DLD1 (cell line): Measurements from ENCODE around the gene GSTM2.
"Not testable (repeated sequence)": the region's sequence is repeated elsewhere in the genome, so short reads cannot be mapped to it uniquely, and the experiment has no call there.

Experiments
- in situ Hi-C: cut with HindIII; loops from 2 replicates; pipeline ENCODE4 v1.10.0; 2017; ENCODE audit warnings: low sequenced_read_pairs

The GSTM2 gene

DNA sequence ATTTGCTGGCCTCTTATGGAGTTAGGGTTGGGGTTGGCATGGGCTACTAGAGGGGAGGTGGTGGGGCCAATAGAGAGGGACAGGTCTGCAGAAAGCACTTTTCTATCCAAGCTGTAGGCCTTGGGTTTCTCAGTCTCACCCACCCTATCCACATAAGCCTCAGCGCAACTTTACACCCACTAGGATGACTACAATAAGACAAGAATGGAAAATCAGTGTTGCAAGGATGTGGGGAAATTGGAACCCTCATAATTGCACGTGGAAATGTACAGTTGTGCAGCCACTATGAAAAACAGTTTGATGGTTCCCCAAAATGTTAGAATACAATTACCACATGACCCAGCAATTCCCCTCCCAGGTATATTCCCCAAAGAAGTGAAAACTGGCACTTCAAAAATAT, 26.0 kb upstream of the GSTM2 start:
- in situ Hi-C loops, result loop anchor here (25.0 kb wide), 1 partner anchor 120 kb away; the partner anchor contains the start of gene EPS8L3

GRCh38 chr1:109642626-109643025, 25.2 kb upstream of the GSTM2 start:
- in situ Hi-C loops, result loop anchor here (25.0 kb wide), 1 partner anchor 120 kb away; the partner anchor contains the start of gene EPS8L3

DNA sequence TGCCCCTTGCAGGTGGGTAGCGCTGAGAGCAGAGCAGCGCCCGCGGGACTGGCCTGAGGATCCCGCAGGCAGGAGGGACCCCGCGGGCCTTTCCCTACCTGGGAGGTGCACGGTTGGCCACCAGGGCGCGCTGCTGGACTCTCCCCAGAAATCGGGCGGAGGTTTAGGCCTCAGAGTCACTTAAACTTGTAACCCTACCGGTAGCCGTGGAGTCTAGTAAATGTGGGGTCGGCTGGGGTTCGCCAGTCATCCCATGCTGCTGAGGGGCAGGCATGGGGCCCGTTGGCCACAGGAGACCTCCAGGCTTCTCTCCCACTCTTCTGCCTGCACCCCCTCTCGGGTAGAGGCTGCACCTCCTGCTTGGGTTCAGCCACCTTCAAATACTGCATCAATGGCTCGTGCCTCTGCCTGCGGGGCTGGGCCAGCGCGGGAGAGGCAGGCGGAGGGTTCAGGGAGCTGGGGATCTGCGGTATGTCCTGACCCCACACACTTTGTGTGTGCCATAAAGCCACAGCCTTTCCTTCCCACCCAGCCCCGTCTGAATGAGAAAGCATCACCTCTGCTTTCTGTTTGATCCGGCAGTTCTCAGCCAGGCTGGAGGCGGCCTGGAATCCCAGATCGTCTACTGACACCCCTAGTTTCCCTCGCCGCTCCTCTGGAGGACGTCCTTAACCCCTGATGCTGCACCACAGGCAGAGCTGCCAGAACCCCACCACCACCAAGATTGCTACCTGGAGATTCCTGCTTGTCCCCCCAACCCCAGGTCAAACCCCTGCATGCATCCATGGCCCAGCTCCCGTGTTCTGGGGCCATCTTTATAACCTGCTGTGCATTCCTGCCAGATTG, 24.2 kb upstream of the GSTM2 start:
- in situ Hi-C loops, result loop anchor here (25.0 kb wide), 1 partner anchor 119 kb away; the partner anchor contains the start of gene EPS8L3

DNA sequence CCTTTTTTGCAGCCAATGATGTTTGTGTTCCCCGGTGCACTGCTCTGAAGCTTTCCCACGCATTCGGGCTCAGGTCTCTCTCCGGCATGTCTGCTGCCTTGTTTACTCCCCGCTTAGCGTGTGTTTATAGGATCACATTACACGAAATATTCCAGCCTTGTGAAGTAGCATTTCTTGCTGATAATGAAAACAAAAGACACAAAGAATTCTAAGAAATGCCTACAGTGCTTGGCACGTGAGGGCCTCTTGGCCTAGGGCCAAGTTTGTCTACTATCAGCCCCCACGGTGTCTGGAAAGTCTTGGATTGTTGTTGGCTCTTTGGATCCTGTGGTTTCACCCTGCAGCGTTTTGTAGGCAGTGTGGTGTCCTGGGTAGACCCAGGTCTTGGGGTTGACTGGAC, 23.2 kb upstream of the GSTM2 start:
- in situ Hi-C loops, result loop anchor here (25.0 kb wide), 1 partner anchor 118 kb away; the partner anchor contains the start of gene EPS8L3

DNA sequence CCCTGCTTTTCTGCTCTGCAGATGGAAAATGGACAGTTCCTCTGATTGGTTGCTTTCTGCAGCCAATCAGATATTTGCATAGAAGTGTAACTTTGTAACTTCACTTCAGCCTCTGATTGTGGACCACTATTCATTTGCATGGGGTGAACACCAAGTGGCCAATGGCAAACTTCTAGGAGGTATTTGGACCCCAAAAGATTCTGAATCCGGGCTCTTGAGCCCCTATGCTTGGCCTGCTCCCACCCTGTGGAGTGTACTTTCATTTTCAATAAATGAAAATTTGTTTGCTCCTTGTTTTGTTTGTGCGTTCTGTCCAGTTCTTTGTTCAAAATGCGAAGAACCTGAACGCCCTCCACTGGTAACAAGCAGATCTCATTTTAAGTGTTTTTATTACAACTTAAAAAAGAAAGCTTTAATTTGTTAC, 18.4 kb upstream of the GSTM2 start:
- in situ Hi-C loops, result loop anchor here (25.0 kb wide), 1 partner anchor 113 kb away; the partner anchor contains the start of gene EPS8L3

DNA sequence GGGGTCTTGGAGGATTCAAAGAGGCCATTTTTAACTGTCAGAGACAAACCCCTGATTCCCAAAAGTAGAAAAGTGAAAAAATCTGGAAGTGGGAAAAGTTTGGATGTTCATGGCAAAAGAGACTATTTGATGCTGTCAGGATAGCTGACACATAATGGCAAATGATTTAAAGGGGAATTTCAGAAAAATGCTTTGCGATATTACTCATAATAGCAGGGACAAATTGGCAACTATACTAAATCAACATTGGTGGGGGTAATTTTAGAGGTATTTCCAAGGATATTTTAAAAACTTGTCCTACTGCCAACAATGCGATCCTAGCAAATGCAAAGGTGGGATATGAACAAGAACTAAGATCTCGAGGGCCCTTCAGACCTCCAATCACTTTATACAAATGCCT, 17.2 kb upstream of the GSTM2 start:
- in situ Hi-C loops, result no loop called here

DNA sequence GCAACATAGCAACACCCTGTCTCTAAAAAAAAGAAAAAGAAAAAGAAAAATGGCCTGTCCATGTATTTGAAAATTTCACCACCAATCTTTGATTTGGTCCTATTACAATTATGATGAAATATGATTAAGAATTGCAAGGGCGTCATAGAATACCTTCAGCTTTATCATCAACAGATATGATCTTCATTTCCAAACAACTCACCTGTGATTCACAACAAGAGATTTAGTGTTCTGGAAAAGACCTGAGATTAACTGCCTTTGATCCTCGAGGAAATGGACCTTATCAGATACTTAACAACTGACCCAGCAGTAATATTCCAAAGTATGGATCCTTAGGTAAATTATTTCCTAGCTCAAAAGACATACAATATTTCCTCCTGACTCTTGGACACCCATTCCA, 15.5 kb upstream of the GSTM2 start:
- in situ Hi-C loops, result no loop called here

DNA sequence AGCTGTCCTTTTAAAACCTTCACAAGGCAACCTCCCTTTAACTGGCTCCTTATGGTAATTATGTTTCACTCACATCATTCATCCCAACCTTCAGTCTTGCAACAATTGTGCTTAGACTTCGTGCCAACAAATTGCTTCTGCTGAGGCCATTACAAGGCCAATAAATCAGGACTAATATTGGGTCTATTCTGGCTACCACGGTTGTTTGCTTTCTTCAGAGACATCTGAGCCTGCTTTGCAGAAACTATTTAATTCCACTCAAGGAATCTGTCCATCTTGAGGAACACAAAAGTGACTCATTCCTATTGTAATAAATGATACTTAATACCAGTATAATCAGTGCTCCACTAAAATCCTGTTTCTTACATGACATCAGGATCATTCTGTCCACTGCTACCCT, 14.6 kb upstream of the GSTM2 start:
- in situ Hi-C loops, result no loop called here

- in situ Hi-C loops, result no loop called here
Observed at GRCh38 chr1:109654519-109654918, 13.3 kb upstream of the GSTM2 start.

DNA sequence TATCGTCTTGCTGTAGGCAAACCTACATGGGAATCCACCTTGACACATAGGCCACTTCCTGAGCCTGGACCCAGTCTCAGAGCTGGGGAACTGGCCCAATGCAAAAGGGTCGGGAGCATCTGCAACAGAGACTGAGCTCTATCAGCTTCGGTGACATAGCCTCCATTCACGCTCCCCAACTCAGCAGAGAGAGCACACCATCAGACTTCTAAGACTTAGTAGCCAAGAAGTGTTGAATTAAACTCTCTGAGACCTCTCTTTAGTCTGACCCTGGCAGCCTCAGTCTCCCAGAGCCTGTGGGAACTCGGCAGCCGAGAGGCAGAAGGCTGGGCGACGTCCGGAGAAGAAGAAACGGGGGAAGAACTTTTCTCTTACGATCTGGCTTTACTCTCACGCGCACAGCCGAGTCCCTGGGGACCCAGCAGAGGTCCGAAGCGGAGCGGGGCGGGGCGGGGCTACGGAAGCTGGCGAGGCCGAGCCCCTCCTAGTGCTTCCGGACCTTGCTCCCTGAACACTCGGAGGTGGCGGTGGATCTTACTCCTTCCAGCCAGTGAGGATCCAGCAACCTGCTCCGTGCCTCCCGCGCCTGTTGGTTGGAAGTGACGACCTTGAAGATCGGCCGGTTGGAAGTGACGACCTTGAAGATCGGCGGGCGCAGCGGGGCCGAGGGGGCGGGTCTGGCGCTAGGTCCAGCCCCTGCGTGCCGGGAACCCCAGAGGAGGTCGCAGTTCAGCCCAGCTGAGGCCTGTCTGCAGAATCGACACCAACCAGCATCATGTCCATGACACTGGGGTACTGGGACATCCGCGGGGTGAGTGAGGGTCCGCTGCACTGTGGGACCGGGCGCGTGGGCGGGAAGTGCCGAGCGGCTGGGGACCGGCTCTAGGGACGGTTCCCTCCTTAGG, 12.0 kb upstream of the GSTM2 start, which contains the start of gene GSTM4:
Gene GSTM4, plus strand, starts transcription at position 485 of the 905 bp plus-strand sequence. Its CDS starts 291 bp downstream, at position 776.
- in situ Hi-C loops, result no loop called here

DNA sequence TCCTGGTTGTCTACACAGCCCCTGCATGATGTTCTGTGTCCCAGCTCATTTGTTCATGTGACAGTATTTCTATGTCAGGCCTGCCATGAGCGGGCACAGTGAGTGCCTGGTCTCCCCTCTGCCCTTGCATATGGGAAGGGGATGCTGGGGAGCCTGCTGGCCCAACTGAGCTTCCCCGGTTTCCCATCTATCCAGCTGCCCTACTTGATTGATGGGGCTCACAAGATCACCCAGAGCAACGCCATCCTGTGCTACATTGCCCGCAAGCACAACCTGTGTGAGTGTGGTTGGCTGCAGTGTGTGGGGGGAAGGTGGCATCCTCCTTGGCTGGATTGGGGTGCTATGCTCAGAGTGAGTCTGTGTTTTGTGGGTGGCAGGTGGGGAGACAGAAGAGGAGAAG, 10.5 kb upstream of the GSTM2 start:
- in situ Hi-C loops, result no loop called here

DNA sequence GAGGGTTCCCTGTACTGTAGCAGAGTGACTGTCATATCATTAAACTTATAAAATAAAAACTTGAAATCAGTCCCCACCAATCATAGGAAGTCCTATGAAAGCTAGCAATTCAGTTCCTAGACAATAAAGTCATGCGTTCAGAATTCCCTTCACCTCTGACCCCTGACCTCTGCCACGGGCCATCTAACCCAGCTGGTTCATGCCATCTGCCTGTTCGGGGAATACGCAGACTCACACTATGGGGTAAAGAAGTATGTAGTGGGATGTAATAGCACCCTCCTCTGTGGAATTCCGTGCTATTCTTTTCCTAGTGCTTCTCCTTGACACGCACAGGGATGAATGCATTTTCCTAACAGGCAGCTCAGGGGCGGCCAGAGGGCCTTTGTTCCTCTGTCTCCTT, 9.9 kb upstream of the GSTM2 start:
- in situ Hi-C loops, result no loop called here

DNA sequence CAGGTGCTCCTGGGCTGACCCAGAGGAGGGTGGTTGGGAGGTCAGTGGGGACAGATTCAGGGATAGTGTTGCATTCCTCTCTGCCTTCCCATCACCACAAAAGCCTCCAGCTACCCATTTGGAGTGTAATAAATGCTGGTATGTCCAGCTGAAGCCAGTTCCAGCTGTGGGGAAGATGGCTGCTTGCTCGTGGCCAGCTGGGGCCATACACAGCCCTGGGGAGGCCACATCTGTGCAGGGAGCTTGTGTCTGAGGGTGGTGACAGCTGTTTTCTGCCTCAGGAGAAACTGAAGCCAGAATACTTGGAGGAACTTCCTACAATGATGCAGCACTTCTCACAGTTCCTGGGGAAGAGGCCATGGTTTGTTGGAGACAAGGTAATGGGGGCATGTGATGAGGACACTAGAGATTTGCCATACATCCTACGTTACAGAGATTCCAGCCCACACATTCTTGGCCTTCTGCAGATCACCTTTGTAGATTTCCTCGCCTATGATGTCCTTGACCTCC, 9.3 kb upstream of the GSTM2 start:
- in situ Hi-C loops, result no loop called here

DNA sequence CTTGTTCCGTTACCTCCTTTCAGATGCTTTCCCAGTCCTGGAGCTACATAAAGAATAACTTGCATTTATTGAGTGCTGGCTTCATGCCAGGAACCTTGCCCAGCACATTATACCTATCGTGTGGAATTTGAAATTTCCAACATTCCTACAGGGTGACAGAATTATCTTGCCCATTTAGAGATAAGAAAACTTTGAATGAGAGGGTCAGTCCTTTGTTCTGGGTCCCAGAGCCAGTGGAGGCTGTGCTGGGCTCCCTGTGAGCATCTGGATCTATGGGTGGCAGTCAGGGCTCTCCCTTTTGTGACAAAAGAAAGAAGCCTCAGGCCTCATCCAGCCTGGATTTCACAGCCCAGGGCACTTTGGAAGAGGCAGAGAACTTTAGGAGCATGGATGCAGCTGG, 8.7 kb upstream of the GSTM2 start:
- in situ Hi-C loops, result no loop called here

GRCh38 chr1:109659997-109660690, 7.7 kb upstream of the GSTM2 start:
- in situ Hi-C loops, result no loop called here

DNA sequence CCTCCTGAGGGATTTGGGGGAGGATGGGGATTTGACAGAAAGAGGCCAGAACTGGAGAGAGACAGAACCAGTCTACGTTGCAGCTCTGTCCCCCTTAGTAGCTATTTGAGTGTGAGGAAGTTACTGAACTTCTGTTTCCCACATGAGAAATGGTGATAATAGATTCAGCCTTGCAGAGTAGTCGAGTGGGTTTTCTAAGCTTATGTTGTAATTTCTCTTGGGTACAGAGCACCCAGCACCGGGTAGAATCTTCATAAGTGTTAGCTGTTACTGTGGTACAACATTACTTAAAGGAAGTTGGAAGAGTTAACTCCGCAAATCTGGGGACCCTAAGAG, 7.2 kb upstream of the GSTM2 start:
- in situ Hi-C loops, result not testable (repeated sequence)

DNA sequence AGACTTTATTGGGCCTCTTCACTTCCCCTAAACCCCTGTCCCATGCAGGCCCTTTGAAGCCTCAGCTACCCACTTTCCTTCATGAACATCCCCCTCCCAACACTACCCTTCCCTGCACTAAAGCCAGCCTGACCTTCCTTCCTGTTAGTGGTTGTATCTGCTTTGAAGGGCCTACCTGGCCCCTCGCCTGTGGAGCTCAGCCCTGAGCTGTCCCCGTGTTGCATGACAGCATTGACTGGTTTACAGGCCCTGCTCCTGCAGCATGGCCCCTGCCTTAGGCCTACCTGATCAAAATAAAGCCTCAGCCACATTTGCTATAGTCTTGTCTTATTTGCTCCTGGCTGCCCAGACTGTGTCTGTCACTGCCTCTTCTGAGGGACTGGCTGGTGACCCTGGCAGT, 6.5 kb upstream of the GSTM2 start:
- in situ Hi-C loops, result no loop called here

- in situ Hi-C loops, result no loop called here
Observed at GRCh38 chr1:109664671-109665070, 3.2 kb upstream of the GSTM2 start.

DNA sequence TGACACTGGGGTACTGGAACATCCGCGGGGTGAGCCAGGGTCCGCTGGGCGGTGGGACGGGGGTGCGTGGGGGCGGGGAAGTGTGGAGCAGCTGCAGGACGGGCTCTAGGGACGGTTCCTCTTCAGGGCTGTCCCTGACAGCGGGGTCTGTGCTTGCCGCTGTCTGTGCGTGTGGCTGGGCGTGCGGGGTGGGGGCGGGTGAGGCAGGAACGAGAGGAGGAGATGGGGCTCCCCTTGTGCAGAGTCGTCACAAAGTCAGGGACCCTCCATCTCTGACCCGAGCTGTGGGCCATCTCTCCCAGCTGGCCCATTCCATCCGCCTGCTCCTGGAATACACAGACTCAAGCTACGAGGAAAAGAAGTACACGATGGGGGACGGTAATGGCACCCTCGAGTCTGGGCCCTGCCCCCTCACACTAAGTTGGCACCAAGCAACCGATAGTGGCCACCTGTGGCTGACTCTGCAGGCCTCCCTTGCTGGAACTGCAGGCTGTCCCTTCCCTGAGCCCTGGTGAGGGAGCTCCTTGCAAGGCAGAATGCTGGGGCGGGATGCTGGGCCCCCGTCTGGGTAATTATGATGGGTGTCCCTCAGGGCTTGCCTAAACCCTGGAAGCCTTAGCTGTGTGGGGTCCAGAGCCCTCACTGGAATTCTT, 392 bp downstream of the GSTM2 start:
- in situ Hi-C loops, result no loop called here

- in situ Hi-C loops, result no loop called here
Observed at GRCh38 chr1:109669246-109669948, 1.5 kb downstream of the GSTM2 start.
